Stimulated activated CD4-positive, alpha-beta T cell treated with anti-CD3 and anti-CD28 coated beads, Interleukin-1b, Interleukin-23, amount 100 ng/mL, for 4 hours (primary cell): ENCODE results near the gene SH3PXD2A.

Source experiments
- DNase-seq, 2 donors: peaks; one replicate each; pipeline ENCODE4 v3.0.0-alpha.2; 2020; ENCODE audit warnings: low read depth in 2 of 2

SH3PXD2A gene

DNA sequence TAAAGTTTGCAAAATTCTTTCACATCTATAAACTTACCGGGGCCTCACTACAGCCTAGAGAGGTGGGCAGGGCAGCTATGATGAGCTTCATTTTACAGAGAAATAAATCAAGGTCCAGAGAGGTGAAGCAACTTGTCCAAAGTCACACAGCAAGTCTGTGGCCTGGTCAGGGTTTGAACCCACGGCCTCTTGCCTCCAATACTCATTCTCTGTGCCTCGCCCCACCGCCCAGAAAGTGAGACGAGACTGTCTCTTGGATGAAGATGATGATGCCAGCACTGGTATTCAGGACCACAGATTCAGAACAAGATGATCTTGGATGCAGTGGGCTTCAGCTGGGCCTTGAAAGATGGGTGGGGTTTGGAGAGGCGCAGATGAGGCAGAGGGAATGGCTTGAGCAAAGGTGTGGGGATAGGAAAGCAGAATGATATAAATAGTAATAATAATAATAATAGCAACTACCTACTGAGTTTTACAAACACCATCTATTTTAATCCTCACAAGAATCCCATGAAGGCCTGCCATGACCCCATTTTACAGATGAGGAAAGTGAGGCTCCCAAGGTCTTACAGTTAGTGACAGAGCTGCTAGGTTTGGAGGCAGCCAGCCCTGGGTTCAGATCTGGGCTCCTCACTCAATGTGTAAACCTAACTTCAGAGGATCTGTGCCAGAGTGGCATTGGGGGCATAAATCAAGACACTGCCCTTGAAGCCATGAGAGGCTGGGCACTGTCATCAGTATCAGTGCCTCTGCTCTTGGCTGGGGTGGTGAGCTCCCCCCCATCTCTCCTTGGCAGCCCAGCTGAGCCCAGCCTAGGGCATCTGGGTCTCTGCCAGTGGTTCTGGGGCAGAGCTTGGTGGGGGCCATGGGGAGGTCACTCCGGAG, 291.9 kb downstream of the SH3PXD2A start:
- DNase-seq, result no peak

- no peak for DNase-seq
These were observed 293.0 kb downstream of the SH3PXD2A start for GRCh38 chr10:103562383-103562782.

DNA sequence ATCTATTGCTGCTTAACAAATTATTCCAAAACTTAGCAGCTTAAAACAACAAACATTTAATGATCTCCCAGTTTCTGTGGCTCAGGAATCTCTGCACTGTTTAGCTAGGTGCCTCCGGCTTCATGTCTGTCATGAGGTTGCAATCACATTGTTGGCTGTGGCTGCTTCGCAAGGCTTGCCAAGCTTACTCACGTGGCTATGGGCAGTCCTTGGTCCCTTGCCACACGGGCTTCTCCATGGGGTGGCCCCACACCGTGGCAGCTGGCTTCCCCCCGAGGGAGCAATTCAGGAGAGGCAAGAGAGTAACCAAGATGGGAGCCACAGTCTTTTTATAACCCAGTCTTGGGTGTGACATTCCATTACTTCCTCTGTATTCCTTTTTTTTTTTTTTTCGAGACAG, 294.5 kb downstream of the SH3PXD2A start:
- no peak for DNase-seq

- DNase-seq, result no peak
These were observed 295.6 kb downstream of the SH3PXD2A start for GRCh38 chr10:103559776-103560175.

- DNase-seq, result no peak
These were observed 296.5 kb downstream of the SH3PXD2A start for GRCh38 chr10:103558911-103559310.

GRCh38 chr10:103557455-103557854, 297.9 kb downstream of the SH3PXD2A start:
- no peak for DNase-seq

- DNase-seq, result no peak
These were observed 298.9 kb downstream of the SH3PXD2A start for GRCh38 chr10:103556383-103557007.

DNA sequence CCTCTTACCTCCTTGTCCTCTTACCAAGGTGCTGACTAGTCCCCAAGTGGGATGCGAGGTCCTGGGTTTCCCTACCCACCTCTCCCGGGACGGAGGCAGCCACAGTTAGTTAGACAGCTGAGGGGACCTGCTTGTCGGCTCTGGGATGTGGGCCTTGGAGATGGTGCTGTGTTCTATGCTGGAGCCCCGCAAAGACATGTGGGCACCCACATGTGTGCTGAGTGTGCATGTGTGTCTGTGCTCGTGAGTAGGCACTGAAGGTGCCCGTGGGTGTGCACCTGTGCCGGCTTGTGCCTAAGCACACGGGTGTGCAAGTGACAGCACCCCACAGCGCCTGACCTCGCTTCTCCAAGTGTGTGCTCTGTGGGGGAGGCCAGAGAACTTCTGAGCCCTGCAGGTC, 299.7 kb downstream of the SH3PXD2A start:
- DNase-seq, result no peak

DNA sequence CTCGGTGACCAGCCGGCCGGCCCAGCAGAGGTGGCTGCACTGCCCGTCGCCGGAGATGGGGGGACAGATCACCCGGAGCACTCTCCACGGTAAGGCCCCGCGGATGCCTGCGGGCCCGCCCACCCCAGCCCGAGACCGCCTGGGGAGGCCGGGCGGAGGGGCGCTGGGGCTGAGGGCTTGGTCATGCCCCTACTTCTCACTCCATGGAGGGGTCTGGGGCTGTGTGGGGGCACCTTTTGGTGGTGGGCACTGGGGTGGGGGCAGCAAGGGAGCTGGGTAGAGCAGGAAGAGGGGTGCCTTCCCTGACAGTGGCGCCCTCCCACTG, 300.1 kb downstream of the SH3PXD2A start:
- no peak for DNase-seq

- DNase-seq, result no peak
These were observed 300.7 kb downstream of the SH3PXD2A start for GRCh38 chr10:103554488-103555324.

DNA sequence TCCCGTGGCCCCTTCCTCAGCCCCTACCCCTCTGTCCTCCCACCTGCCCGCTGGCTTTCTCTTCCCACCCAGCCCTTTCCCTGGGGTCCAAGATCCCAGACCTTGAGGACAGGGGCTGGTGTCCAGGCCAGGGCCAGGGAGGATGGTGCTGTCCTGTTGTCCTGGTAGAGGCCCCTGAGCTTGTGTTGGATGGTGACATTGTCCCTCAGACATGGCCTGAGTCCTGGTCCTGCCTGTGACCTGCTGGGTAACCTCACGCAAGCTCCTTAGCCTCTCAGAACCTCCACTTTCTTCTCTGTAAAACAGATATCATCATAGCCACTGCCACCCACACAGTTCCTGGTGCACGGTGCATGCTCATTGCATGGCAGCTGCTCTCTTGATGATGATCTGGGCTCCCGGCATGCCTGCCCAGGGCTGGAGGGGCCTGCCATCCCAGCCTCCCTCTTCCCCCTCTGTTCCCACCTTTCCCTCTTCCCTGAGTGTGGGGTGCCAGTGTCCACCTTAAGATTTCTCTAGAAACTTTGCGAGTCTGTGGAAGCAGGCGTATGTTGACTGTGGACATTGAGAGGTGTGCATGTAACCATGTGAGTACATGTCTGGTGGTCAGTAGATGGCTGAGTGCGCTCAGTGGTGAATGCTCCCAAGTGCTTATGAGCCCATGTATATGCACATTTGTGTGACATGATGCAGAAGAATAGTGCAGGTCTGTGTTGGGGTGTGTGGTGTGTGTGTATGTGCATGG, 301.5 kb downstream of the SH3PXD2A start:
- peak in 1 of 2 donors; percentile 14 for DNase-seq

GRCh38 chr10:103552856-103553742, 302.3 kb downstream of the SH3PXD2A start:
- DNase-seq, result no peak

DNA sequence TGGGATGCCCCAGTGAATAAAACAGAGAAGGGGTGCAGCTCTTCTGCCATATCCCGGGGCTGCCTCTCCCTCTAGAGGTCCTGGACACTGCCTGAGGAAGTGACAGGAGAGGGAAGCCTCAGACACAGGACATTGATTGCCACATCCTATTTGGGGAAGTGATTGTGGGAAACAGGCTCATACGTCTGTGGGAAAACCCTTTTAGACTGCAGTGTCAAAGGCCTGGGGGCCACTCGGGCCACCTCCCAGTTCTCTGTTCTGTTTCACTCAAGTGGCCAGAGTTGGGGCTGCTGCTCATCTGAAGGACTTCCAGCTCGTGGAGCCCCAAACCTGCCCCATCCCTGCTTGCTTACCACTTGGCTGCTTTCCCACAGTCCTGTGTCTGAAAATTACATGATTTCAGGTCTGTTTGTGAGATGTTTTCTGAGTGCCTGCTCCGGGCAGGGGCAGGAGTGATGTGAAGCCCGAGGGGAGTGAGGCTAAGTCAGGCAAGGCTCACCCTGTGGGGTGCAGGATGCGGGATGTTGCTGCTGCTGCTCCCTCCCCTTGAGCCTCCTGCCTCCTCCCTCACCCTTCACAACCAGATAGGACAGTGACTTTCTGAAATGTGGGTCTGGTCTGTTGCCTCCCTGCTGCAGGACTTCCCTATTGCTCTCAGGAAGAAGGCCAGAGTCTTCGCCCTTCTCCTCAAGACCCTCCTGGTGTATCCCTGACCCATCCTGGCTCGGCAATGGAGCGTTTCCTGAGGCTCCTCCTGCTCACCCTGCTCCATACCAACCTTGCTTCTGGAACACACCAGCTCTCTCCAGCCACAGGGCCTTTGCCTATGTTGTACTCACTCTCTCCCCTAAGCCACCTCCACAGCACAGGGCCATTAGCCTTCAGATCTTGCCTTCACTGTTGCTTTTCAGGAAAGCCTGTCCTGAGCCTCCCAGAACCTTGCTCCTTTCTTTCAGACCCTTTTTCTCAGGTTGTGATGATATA, 303.5 kb downstream of the SH3PXD2A start:
- DNase-seq, result no peak

DNA sequence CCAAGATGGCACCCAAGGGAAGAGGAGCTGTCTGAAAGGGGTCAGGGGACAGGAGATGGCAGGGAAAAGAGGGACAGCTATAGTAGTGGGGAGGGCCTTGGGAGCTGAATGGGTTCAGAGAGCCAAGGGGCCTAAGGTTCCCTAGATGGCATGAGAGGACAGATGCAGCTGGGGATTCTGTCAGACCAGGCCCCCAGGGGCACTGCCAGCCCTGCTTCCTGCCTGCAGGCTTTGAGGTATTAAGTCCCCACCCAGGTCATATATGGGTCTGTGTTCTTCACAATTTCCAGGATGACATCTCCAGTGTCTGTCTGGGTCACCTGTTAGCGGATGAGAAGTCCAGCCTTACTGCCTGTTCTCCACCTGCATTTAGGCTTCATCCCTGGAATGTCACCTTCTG, 305.1 kb downstream of the SH3PXD2A start:
- DNase-seq, result no peak

DNA sequence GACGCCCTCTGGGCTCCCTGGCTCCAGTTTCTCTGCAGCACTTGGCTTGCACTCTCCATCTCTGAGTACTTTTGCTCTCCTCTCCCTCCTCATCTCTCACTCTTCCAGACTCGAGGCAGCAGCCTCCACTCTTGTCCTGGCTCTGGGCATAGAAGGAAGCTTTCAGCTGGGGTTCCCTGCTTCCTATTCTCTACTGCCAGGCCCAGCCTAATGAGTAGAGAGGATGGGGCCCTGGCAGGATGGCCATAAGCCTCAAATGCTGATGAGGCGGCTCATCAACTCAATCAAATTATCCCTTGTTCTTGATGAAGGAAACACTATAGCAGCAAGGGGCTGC, 306.1 kb downstream of the SH3PXD2A start:
- no peak for DNase-seq

DNA sequence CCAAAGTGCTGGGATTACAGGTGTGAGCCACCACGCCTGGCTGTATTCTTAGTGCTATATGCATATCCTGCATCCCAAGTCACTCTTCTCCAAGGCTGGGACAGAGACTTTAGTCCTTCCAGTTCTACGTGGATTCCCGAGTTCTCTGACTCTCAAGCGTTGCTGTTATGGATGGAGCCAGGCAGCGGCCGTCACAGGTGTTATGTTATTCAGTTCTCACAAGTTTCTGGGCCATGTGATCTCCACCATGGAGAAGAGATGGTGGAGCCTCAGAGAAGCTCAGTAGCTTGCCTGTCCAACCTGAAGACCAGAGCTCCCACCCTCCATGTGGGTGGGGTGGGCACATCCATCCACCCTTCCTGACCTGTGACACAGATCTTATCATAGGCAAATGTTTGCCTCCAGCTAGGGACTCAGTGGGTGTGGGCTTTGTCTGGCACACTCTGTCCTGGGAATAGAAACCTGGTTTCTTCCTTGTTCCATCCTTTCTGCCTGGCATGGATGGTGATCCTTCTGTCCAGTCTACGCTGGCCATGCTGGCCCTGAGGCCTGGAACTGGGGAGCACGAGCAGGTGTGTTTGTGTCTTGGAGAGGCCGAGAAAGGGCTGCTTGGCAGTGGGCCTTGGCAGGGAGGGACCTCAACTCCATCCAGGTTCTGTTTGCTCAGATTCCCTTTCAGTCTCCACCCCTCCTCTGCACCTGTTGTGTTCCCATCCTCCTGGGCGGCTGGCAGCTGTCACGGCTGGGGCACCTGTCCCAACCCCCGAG, 306.6 kb downstream of the SH3PXD2A start:
- no peak for DNase-seq

GRCh38 chr10:103548006-103548405, 307.4 kb downstream of the SH3PXD2A start:
- DNase-seq, result no peak

- DNase-seq, result no peak
These were observed 307.9 kb downstream of the SH3PXD2A start for GRCh38 chr10:103547391-103547946.

DNA sequence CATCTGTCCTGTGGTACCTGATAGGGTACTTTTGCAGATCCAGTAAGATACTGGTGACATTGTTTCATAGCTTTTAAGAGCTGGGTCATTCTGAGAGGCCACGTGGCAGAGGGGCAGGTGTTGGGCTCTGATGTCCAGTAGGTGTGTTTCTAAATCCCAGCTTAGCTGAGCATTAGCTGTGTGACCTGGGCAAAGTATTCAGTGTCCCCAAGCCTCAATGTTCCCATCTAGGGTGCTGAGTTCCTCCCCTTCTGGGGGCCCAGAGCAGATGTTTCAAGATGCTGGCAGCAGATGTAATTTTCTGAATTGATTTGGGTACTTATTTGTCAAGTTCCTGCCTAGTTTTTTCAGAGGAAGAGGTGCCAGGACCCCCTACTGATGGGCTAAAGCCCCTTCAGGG, 309.0 kb downstream of the SH3PXD2A start:
- DNase-seq, result no peak
